Right lobe of liver (tissue), 4 donors: Measurements from ENCODE around the gene SVIL.

Experiments used
- POLR2A ChIP-seq: fragments of 450-650 bp; IDR thresholded peaks from one replicate; pipeline ENCODE4 v1.6.1; 2017; ENCODE audit warnings: antibody characterized with exemption, mild to moderate bottlenecking
- TF ChIP-seq, protein P1 (sequence below), 4 donors: fragments of 200-600 bp in 3 of 4; fragments of 450-650 bp in 1 of 4; IDR thresholded peaks; one replicate each; pipeline versions ENCODE4 v1.5.1 to v1.8.0; 2016 to 2022; ENCODE audit warnings: antibody characterized with exemption in 4 of 4, mild to moderate bottlenecking in 2 of 4
- donor health status: DM: no; HTN: no; CAD: no.
- donor health status: DM: no; HTN: no; CAD: no.
- donor health status: DM: no; HTN: yes; CAD: no.

DNA sequence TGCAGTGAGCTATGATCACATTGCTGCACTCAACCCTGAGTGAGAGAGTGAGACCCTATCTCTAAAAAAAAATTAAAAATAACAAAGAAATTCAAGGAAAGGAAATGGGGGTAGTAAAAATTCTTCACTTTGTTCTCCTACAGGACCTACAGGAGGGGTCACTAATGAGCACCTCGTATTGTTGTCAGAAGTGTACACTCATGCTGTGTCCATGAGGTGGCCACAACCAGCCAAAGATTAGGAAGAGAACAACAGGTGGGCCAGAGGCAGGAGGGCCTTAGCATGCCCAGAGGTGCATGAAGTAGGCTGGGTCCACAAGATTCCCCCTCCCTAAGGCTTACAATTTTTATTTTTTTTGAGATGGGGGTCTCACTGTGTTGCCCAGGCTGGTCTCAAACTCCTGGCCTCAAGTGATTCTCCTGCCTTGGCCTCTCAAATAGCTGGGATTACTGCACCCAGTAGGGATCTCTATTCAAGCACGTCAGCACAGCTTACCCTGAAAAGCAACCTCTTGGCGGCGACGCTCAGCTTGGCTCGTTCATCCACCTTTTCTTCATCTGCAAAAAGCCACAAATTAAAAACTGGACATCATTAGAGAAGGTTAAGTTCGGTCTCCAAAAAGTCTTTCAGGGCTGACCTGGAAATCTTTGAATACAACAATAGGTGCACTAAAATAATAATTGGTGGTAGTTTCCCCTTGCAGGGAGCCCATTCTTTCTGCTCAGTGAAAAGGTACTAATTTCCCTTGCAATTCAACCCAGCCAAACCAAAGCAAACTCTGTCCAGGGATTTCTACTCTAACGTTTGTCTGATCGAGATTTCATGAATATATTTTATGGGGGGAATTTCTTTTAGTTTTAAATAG is 104.4 kb downstream of the SVIL start:
- TF ChIP-seq, protein P1, sequence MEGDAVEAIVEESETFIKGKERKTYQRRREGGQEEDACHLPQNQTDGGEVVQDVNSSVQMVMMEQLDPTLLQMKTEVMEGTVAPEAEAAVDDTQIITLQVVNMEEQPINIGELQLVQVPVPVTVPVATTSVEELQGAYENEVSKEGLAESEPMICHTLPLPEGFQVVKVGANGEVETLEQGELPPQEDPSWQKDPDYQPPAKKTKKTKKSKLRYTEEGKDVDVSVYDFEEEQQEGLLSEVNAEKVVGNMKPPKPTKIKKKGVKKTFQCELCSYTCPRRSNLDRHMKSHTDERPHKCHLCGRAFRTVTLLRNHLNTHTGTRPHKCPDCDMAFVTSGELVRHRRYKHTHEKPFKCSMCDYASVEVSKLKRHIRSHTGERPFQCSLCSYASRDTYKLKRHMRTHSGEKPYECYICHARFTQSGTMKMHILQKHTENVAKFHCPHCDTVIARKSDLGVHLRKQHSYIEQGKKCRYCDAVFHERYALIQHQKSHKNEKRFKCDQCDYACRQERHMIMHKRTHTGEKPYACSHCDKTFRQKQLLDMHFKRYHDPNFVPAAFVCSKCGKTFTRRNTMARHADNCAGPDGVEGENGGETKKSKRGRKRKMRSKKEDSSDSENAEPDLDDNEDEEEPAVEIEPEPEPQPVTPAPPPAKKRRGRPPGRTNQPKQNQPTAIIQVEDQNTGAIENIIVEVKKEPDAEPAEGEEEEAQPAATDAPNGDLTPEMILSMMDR (IDR thresholded peaks at IDR 0.05): no peak
- TF ChIP-seq POLR2A: no peak
